C4-2B (cell line): ENCODE results near the gene ACVRL1.

ENCODE experiments used
- ZFX ChIP-seq: fragments of 450-650 bp; IDR thresholded peaks from 2 replicates; pipeline ENCODE4 v1.6.1; 2017
- TF ChIP-seq, protein P1 (sequence below): fragments of 450-650 bp; conservative IDR thresholded peaks from 2 replicates; pipeline ENCODE4 v1.5.1; 2017; ENCODE audit warnings: mild to moderate bottlenecking

DNA sequence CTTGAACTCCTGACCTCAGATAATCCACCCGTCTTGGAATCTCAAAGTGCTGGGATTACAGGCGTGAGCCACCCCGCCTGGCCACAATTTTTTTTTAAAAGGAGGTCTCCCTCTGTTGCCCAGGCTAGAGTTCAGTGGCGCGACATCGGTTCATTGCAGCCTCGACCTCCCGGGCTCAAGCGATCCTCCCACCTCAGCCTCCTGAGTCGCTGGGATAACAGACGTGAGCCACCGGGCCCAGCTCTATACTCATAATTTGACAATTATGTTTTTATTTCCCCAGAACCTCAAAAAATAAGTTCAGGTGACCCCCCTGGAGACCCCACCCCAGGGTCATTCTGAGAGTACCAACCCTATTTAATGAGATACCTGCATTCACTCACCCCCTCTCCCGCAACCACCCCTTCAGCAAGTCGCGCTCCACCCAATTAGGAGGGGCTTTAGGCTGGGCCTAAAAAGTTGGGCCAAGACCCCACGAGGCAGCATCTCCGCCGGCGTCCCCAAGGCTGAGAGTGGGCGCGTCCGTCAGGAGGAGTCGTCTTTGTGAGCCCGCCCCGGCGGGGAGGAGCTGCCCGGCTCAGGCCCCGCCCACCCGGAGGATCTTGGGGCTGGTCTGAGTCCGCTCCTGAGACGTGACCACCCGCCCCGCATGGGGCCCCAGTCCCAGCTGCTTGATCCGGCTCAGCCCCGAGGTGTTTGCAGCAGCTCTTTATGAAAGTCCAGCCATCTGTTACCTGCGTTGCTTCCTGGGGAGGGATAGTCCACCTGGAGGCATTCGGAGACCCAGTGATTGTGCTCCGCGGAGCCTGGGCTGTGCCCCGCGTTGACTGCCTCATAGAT is 19.6 kb upstream of the ACVRL1 start, which contains the start of gene ANKRD33:
- TF ChIP-seq, protein P1, sequence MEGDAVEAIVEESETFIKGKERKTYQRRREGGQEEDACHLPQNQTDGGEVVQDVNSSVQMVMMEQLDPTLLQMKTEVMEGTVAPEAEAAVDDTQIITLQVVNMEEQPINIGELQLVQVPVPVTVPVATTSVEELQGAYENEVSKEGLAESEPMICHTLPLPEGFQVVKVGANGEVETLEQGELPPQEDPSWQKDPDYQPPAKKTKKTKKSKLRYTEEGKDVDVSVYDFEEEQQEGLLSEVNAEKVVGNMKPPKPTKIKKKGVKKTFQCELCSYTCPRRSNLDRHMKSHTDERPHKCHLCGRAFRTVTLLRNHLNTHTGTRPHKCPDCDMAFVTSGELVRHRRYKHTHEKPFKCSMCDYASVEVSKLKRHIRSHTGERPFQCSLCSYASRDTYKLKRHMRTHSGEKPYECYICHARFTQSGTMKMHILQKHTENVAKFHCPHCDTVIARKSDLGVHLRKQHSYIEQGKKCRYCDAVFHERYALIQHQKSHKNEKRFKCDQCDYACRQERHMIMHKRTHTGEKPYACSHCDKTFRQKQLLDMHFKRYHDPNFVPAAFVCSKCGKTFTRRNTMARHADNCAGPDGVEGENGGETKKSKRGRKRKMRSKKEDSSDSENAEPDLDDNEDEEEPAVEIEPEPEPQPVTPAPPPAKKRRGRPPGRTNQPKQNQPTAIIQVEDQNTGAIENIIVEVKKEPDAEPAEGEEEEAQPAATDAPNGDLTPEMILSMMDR = no peak
- no peak for TF ChIP-seq ZFX
